Neural cell (in vitro differentiated cells): ENCODE results near the gene GFRA3. TPM values are rescaled to one million over a fixed set of nuclear protein-coding genes. Genes with fewer than 3 reads are reported as not detected.

Experiments used
- H2AFZ ChIP-seq: fragments of 200-600, 300-800 bp; sonication (generic), shearing (Covaris generic); 2 replicates; pipeline ENCODE4 v1.6.0; 2014; ENCODE audit warnings: low read depth, mild to moderate bottlenecking, antibody characterized with exemption, low read length, moderate library complexity
- H3F3A ChIP-seq: fragments of 200-600 bp; shearing (Covaris generic); 2 replicates; pipeline ENCODE4 v1.6.1; 2016; ENCODE audit warnings: mild to moderate bottlenecking, moderate library complexity, mixed read lengths, antibody characterized with exemption, low read length; ENCODE audit not compliant: insufficient read depth, poor library complexity, severe bottlenecking
- H3K27ac ChIP-seq: fragments of 200-600, 300-800 bp; sonication (generic), shearing (Covaris generic); 2 replicates; pipeline ENCODE4 v1.5.1; 2014; ENCODE audit warnings: mild to moderate bottlenecking, low read length, moderate library complexity
- H3K27me3 ChIP-seq: fragments of 300-800, 200-600 bp; sonication (generic), shearing (Covaris generic); 2 replicates; pipeline ENCODE4 v1.6.0; 2014; ENCODE audit warnings: mild to moderate bottlenecking, low read depth, low read length, moderate library complexity; ENCODE audit not compliant: insufficient read depth
- H3K36me3 ChIP-seq: fragments of 300-800, 200-600 bp; sonication (generic), shearing (Covaris generic); 2 replicates; pipeline ENCODE4 v1.5.1; 2014; ENCODE audit warnings: mild to moderate bottlenecking, antibody characterized with exemption, low read length, moderate library complexity; ENCODE audit not compliant: insufficient read depth
- H3K4me2 ChIP-seq: fragments of 300-800, 200-600 bp; sonication (generic), shearing (Covaris generic); 2 replicates; pipeline ENCODE4 v1.6.0; 2014; ENCODE audit warnings: mild to moderate bottlenecking, low read length
- H3K4me3 ChIP-seq: fragments of 300-800, 200-600 bp; sonication (generic), shearing (Covaris generic); 2 replicates; pipeline ENCODE4 v1.5.1; 2014; ENCODE audit warnings: mild to moderate bottlenecking, low read length, moderate library complexity
- H3K79me2 ChIP-seq: fragments of 200-600 bp; shearing (Covaris generic); replicated peaks from 2 replicates; pipeline ENCODE4 v1.6.0; 2014; ENCODE audit warnings: mild to moderate bottlenecking, low read length, moderate library complexity; ENCODE audit not compliant: insufficient read depth
- H3K9ac ChIP-seq: fragments of 300-800, 200-600 bp; sonication (generic), shearing (Covaris generic); 2 replicates; pipeline ENCODE4 v1.6.1; 2016; ENCODE audit warnings: mild to moderate bottlenecking, low read length, mixed read lengths
- H3K9me2 ChIP-seq: fragments of 200-600 bp; shearing (Covaris generic); 2 replicates; pipeline ENCODE4 v1.6.1; 2016; ENCODE audit warnings: mild to moderate bottlenecking, low read length, mixed read lengths; ENCODE audit not compliant: insufficient read depth
- H3K9me3 ChIP-seq: fragments of 200-600, 300-800 bp; sonication (generic), shearing (Covaris generic); 2 replicates; pipeline ENCODE4 v1.6.1; 2016; ENCODE audit warnings: mild to moderate bottlenecking, mixed run types, low read length, moderate library complexity, mixed read lengths
- H4K20me1 ChIP-seq: fragments of 200-600 bp; shearing (Covaris generic); 2 replicates; pipeline ENCODE4 v1.6.1; 2016; ENCODE audit warnings: mild to moderate bottlenecking, mixed run types; ENCODE audit not compliant: insufficient read depth
- CTCF ChIP-seq: fragments of 450-650 bp; IDR thresholded peaks from 2 replicates; pipeline ENCODE4 v1.5.1; 2014; ENCODE audit warnings: antibody characterized with exemption, mild to moderate bottlenecking, moderate library complexity; ENCODE audit not compliant: poor library complexity, severe bottlenecking
- EP300 ChIP-seq: fragments of 450-650 bp; conservative IDR thresholded peaks from 2 replicates; pipeline ENCODE4 v1.6.1; 2014; ENCODE audit warnings: antibody characterized with exemption, mild to moderate bottlenecking, moderate library complexity; ENCODE audit not compliant: poor library complexity, severe bottlenecking
- EZH2 ChIP-seq: fragments of 200-600, 300-800 bp; shearing (Covaris generic), sonication (generic); IDR thresholded peaks from 2 replicates; pipeline ENCODE4 v1.6.1; 2014; ENCODE audit warnings: antibody characterized with exemption, low read length, borderline replicate concordance, mild to moderate bottlenecking; ENCODE audit not compliant: insufficient read depth, poor library complexity, severe bottlenecking
- MXI1 ChIP-seq: fragments of 450-650 bp; conservative IDR thresholded peaks from 2 replicates; pipeline ENCODE4 v1.6.1; 2014; ENCODE audit warnings: antibody characterized with exemption, mild to moderate bottlenecking; ENCODE audit not compliant: poor library complexity, severe bottlenecking
- POLR2AphosphoS5 ChIP-seq: IDR thresholded peaks from 2 replicates; pipeline ENCODE4 v1.6.1; 2012
- RAD21 ChIP-seq: fragments of 450-650 bp; conservative IDR thresholded peaks from 2 replicates; pipeline ENCODE4 v1.6.1; 2014; ENCODE audit warnings: antibody characterized with exemption, mild to moderate bottlenecking, moderate library complexity
- REST ChIP-seq: IDR thresholded peaks from 2 replicates; pipeline ENCODE4 v1.6.1; 2012; ENCODE audit warnings: borderline replicate concordance
- SMC3 ChIP-seq: fragments of 450-650 bp; conservative IDR thresholded peaks from 2 replicates; pipeline ENCODE4 v1.6.1; 2014; ENCODE audit warnings: antibody characterized with exemption, mild to moderate bottlenecking, moderate library complexity; ENCODE audit not compliant: poor library complexity
- TAF1 ChIP-seq: IDR thresholded peaks from 2 replicates; pipeline ENCODE4 v1.6.1; 2012; ENCODE audit warnings: low read depth
- polyA plus RNA-seq: library from polyadenylated mRNA; depleted of rRNA; stranded (reverse); fragments of >200 nt; gene quantifications from 2 replicates; pipeline ENCODE4 v1.2.3, GENCODE V29; 2014

Gene GFRA3
- polyA plus RNA-seq, 1 donor from 2014 or later, result not detected

GRCh38 chr5:138280915-138281314 is 6.5 kb upstream of the GFRA3 start:
- Histone ChIP-seq H3K4me2 (no peak overlapping the region), H3K79me2 (no peaks in the 10 kb centered on the region), H3K9ac (no peak overlapping the region), H3K27ac (no peak overlapping the region), H3K9me2 (no peaks in the 10 kb centered on the region), H3F3A (no peaks in the 10 kb centered on the region), H3K9me3 (no peaks in the 10 kb centered on the region), H4K20me1 (no peaks in the 10 kb centered on the region), H2AFZ (no peak overlapping the region), H3K36me3 (no peaks in the 10 kb centered on the region), H3K4me3 (no peak overlapping the region), H3K27me3 (no peaks in the 10 kb centered on the region)
- no peak for TF ChIP-seq CTCF
- TF ChIP-seq REST, result no peak
- no peak for TF ChIP-seq MXI1
- TF ChIP-seq RAD21, result no peak
- no peak for TF ChIP-seq EP300
- TF ChIP-seq SMC3, result no peak
- TF ChIP-seq EZH2, result no peak
- no peak for TF ChIP-seq TAF1
- no peak for TF ChIP-seq POLR2AphosphoS5

- Histone ChIP-seq H3K9me2 (no peaks in the 10 kb centered on the region), H3K27ac (no peak overlapping the region), H3K4me2 (no peak overlapping the region), H3K27me3 (peaks cover 22% of the 10 kb centered on the region), H3K79me2 (no peaks in the 10 kb centered on the region), H3K9ac (no peak overlapping the region), H3F3A (no peaks in the 10 kb centered on the region), H2AFZ (no peak overlapping the region), H4K20me1 (no peaks in the 10 kb centered on the region), H3K36me3 (no peaks in the 10 kb centered on the region), H3K9me3 (no peaks in the 10 kb centered on the region), H3K4me3 (no peak overlapping the region)
- TF ChIP-seq REST (no peak), EZH2 (no peak), EP300 (no peak), SMC3 (no peak), MXI1 (no peak), TAF1 (no peak), POLR2AphosphoS5 (no peak), CTCF (no peak), RAD21 (no peak)
Measured at GRCh38 chr5:138276402-138277054, 2.1 kb upstream of the GFRA3 start.
